Fibroblast of skin of abdomen (primary cell): ENCODE results near the gene TNNC1.

Experiments
- DNase-seq: peaks from one replicate; pipeline ENCODE4 v3.0.0-alpha.2; 2013

TNNC1 gene

GRCh38 chr3:52429779-52430415 is 23.9 kb downstream of the TNNC1 start:
- peak; percentile 14 for DNase-seq

GRCh38 chr3:52429031-52429430 is 24.8 kb downstream of the TNNC1 start:
- DNase-seq = no peak

- peak; percentile 76 for DNase-seq
Measured at GRCh38 chr3:52428151-52429005, 25.5 kb downstream of the TNNC1 start.

GRCh38 chr3:52423173-52423572 is 30.7 kb downstream of the TNNC1 start:
- DNase-seq = no peak

- no peak for DNase-seq
Measured at GRCh38 chr3:52422669-52423068, 31.2 kb downstream of the TNNC1 start.

- no peak for DNase-seq
Measured at GRCh38 chr3:52420388-52420787, 33.5 kb downstream of the TNNC1 start.

- DNase-seq = no peak
Measured at GRCh38 chr3:52415800-52416199, 38.0 kb downstream of the TNNC1 start.

- no peak for DNase-seq
Measured at GRCh38 chr3:52408466-52408865, 45.4 kb downstream of the TNNC1 start.

GRCh38 chr3:52407779-52408178 is 46.1 kb downstream of the TNNC1 start:
- DNase-seq = no peak

- no peak for DNase-seq
Measured at GRCh38 chr3:52406791-52407510, 46.9 kb downstream of the TNNC1 start.

- no peak for DNase-seq
Measured at GRCh38 chr3:52406231-52406661, 47.6 kb downstream of the TNNC1 start.

- DNase-seq = no peak
Measured at GRCh38 chr3:52405601-52406110, 48.2 kb downstream of the TNNC1 start.

- no peak for DNase-seq
Measured at GRCh38 chr3:52405066-52405465, 48.8 kb downstream of the TNNC1 start.

- DNase-seq = no peak
Measured at GRCh38 chr3:52404391-52404790, 49.5 kb downstream of the TNNC1 start.

- DNase-seq = no peak
Measured at GRCh38 chr3:52403955-52404354, 49.9 kb downstream of the TNNC1 start.

GRCh38 chr3:52403271-52403841 is 50.5 kb downstream of the TNNC1 start:
- no peak for DNase-seq

GRCh38 chr3:52402706-52403270 is 51.1 kb downstream of the TNNC1 start:
- DNase-seq = no peak

GRCh38 chr3:52402101-52402521 is 51.7 kb downstream of the TNNC1 start:
- DNase-seq = no peak

GRCh38 chr3:52401551-52401950 is 52.3 kb downstream of the TNNC1 start:
- DNase-seq = no peak
